ENCODE measurements around the gene EXOC5. TPM values are rescaled to one million over a fixed set of nuclear protein-coding genes. Genes with fewer than 3 reads are reported as not detected.
"Not testable (repeated sequence)": the region's sequence is repeated elsewhere in the genome, so short reads cannot be mapped to it uniquely, and the experiment has no call there.

EXOC5 gene
- total RNA-seq, 2 experiments from 2014 or later = 82.1 to 82.6 TPM

- Mint-ChIP-seq H3K4me3 (no peak overlapping the region), H3K4me1 (ENCODE audit: low read depth) (no peaks in the 10 kb centered on the region), H3K27me3 (no peaks in the 10 kb centered on the region), H3K9me3 (no peaks in the 10 kb centered on the region), H3K27ac (no peak overlapping the region), H3K36me3 (peaks cover 23% of the 10 kb centered on the region)
- intact Hi-C loops (cut with micrococcal nuclease) = no loop called here
- ChIA-PET POLR2A (no interaction called here), CTCF (no interaction called here)
- DNase-seq = no peak
These were observed 19.0 kb upstream of the EXOC5 start for GRCh38 chr14:57287745-57288144.

DNA sequence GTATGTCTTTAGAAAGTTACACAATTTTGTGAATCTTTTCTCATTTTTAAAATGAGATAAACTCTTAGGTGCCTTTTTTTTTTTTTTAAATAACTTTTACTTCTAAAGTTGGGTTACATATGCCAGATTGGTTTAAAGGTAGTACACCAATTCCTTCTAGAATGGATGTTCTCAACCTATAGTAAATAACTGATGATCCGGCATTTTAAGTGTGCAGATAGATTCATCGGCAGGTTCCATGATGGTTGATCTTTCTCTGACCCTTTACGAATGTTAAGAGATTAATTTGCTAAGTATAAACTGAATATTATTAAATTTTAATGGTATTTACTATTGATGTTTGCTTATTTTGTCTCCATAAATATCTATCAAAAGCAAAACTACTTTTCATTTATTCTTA, 8.4 kb upstream of the EXOC5 start:
- ChIA-PET CTCF (no interaction called here), POLR2A (no interaction called here)
- no peaks in the 10 kb centered on the region for H3K9me3 Mint-ChIP-seq
- peaks cover 16% of the 10 kb centered on the region for H3K36me3 Mint-ChIP-seq
- intact Hi-C loops (cut with micrococcal nuclease) = no loop called here
- no peak overlapping the region for H3K4me3 Mint-ChIP-seq
- H3K4me1 Mint-ChIP-seq (ENCODE audit: low read depth) = peaks cover 21% of the 10 kb centered on the region
- no peak for DNase-seq
- no peaks in the 10 kb centered on the region for H3K27me3 Mint-ChIP-seq
- no peak overlapping the region for H3K27ac Mint-ChIP-seq

DNA sequence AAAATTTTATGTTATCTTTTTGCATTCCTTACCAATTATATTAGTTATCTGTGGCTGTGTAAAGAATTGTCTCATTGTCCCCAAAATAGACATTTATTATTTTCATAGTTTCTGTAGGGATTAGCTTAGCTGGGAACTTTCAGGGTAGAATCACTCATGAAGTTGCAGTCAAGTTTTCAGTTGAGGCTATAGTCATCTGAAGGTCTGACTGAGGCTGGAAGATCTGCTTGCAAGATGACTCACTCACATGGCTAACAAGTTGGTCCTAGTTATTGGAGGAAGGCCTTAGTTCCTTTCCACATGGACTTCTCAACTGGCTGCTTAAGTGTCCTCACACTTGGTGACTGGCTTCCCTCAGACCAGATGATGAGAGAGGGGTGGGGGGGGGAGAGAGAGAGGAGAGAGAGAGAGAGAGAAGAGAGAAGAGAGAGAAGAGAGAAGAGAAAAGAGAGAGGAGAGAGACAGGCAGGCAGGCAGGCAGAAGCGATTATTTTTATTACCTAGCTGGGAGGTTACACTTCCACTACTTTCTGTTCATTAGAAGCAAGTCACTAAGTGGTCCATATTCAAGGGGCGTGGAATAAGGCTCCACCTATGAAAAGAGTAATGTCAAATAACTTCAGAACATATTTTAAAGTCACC, 6.4 kb upstream of the EXOC5 start:
- H3K27ac Mint-ChIP-seq = peak overlapping the region; percentile 13
- POLR2A ChIA-PET = no interaction called here

DNA sequence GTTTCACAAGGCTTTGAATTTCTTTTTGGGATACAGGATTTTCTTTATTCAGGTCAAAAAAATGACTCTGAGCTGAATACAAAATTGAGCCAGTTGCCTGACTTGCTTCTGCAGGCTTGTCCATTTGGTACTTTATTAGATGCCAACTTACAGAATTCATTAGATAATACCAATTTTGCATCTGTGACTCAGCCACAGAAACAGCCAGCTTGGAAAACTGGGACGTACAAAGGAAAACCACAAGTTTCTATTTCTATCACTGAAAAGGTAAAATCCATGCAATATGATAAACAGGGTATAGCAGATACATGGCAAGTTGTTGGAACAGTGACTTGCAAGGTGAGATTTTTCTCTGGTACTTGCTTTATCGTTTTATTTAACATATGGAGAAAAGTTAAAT, 5.8 kb upstream of the EXOC5 start:
- no peak for DNase-seq
- intact Hi-C loops (cut with micrococcal nuclease) = no loop called here
- Mint-ChIP-seq H3K27ac (no peak overlapping the region), H3K4me1 (ENCODE audit: low read depth) (peaks cover 42% of the 10 kb centered on the region), H3K27me3 (no peaks in the 10 kb centered on the region), H3K36me3 (peaks cover 8% of the 10 kb centered on the region), H3K4me3 (no peak overlapping the region), H3K9me3 (no peaks in the 10 kb centered on the region)
- ChIA-PET CTCF (interaction anchor here (0.7 kb wide), 1 partner anchor 676 kb away, joined by 3 read pairs; no protein-coding TSS in a partner anchor), POLR2A (no interaction called here)

More for the DNA sequence above, 6.4 kb upstream of the EXOC5 start:
- DNase-seq = no peak
- H3K9me3 Mint-ChIP-seq = no peaks in the 10 kb centered on the region
- intact Hi-C loops (cut with micrococcal nuclease) = no loop called here
- peaks cover 39% of the 10 kb centered on the region for H3K4me1 Mint-ChIP-seq (ENCODE audit: low read depth)
- CTCF ChIA-PET = no interaction called here
- H3K36me3 Mint-ChIP-seq = peaks cover 12% of the 10 kb centered on the region
- no peak overlapping the region for H3K4me3 Mint-ChIP-seq
- no peaks in the 10 kb centered on the region for H3K27me3 Mint-ChIP-seq

DNA sequence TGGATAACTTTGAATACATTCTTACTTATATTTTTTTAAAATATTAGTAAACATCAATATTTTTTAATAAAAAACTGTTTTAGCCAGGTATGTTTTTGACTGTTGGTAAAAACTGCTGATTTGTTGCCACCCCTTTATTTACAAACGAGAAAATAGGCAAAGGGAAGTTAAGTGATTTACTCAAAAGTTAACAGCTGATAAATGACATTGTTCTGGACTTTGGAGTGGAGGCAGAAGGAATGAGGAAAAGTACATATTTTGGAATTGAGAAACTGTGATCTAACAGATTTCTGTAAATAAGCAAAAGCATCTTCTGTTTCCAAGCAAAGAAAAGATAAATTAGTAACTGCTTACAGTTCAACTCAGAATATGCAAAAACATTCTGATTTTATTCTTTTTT, 4.5 kb upstream of the EXOC5 start:
- H3K4me1 Mint-ChIP-seq (ENCODE audit: low read depth) = peaks cover 42% of the 10 kb centered on the region
- peaks cover 8% of the 10 kb centered on the region for H3K36me3 Mint-ChIP-seq
- H3K9me3 Mint-ChIP-seq = no peaks in the 10 kb centered on the region
- H3K27ac Mint-ChIP-seq = no peak overlapping the region
- ChIA-PET POLR2A (no interaction called here), CTCF (no interaction called here)
- H3K4me3 Mint-ChIP-seq = no peak overlapping the region
- intact Hi-C loops (cut with micrococcal nuclease) = no loop called here
- DNase-seq = no peak
- no peaks in the 10 kb centered on the region for H3K27me3 Mint-ChIP-seq

DNA sequence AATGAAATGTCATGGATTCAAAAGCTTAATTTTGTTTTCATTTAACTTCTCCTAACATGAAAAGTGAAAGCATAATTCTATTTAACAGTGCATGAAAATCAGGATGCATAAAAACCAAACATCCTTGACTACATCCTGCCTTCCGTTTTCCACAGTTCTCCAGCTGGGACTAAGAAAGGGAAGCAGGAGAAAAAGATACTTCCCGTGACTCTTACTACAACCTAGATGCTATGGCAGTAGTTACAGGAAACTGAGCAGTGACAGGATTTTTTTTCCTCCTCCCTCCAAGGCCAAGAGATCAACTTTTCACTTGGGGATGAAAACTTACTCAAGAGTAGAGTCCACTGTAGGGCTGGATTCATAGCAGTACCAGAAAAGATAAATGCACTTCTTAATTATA, 2.6 kb downstream of the EXOC5 start:
- Mint-ChIP-seq H3K27me3 (no peaks in the 10 kb centered on the region), H3K9me3 (no peaks in the 10 kb centered on the region), H3K4me1 (ENCODE audit: low read depth) (peaks cover 49% of the 10 kb centered on the region), H3K36me3 (no peaks in the 10 kb centered on the region), H3K4me3 (no peak overlapping the region), H3K27ac (no peak overlapping the region)
- no peak for DNase-seq
- intact Hi-C loops (cut with micrococcal nuclease) = loop anchor here (5.0 kb wide), 1 partner anchor 1031 kb away; the partner anchor contains the start of gene ARID4A
- ChIA-PET POLR2A (no interaction called here), CTCF (interaction anchor here (0.7 kb wide), 1 partner anchor 205 kb away, joined by 3 read pairs; no protein-coding TSS in a partner anchor)

DNA sequence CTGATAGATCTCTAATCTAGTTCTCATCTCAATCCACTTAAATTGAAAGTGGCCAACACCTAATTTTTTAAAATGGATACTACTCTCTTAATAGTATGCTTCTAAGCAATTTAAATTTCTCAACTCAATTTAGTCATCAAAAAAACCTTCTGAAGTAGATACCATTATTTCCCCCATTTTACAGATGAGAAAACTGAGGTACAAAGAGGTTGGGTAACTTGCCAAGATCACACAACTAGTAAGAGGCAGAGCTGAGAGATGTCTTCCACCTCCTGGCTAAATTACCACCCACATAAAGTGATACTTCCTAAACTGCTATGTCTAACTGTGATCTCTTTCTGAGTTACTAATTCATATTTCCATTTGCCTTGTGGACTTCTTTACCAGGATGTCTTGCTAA, 6.6 kb downstream of the EXOC5 start:
- CTCF ChIA-PET = no interaction called here
- Mint-ChIP-seq H3K9me3 (peaks cover 3% of the 10 kb centered on the region), H3K27ac (no peak overlapping the region), H3K27me3 (no peaks in the 10 kb centered on the region), H3K36me3 (peaks cover 15% of the 10 kb centered on the region), H3K4me3 (no peak overlapping the region), H3K4me1 (ENCODE audit: low read depth) (peaks cover 41% of the 10 kb centered on the region)
- POLR2A ChIA-PET = no interaction called here
- DNase-seq = no peak
- intact Hi-C loops (cut with micrococcal nuclease) = no loop called here

DNA sequence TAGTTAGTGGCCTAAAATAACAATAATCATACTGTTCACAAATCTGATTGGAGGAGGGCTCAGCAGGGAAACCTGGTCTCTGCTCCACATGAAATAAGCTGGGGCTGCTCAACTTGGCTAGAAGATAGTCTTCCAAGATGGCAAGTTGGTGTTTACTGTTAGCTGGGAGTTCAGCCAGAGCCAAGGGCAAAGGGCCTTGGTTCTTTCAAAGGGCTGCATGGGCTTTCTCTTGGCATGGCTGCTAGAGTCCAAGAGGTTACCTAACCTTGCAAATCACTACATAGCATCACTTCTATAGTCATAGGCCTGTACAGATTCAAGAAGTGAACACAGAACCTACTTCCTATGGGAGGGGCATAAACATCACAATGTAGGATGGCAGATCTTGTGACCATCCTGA, 7.1 kb downstream of the EXOC5 start:
- peaks cover 3% of the 10 kb centered on the region for H3K9me3 Mint-ChIP-seq
- ChIA-PET POLR2A (no interaction called here), CTCF (no interaction called here)
- no peak for DNase-seq
- no peak overlapping the region for H3K4me3 Mint-ChIP-seq
- intact Hi-C loops (cut with micrococcal nuclease) = no loop called here
- peaks cover 18% of the 10 kb centered on the region for H3K36me3 Mint-ChIP-seq
- no peak overlapping the region for H3K27ac Mint-ChIP-seq
- H3K27me3 Mint-ChIP-seq = no peaks in the 10 kb centered on the region
- peaks cover 40% of the 10 kb centered on the region for H3K4me1 Mint-ChIP-seq (ENCODE audit: low read depth)

- peaks cover 19% of the 10 kb centered on the region for H3K36me3 Mint-ChIP-seq
- POLR2A ChIA-PET = no interaction called here
- H3K4me3 Mint-ChIP-seq = no peak overlapping the region
- intact Hi-C loops (cut with micrococcal nuclease) = no loop called here
- no peak for DNase-seq
- H3K9me3 Mint-ChIP-seq = peaks cover 3% of the 10 kb centered on the region
- CTCF ChIA-PET = no interaction called here
- H3K4me1 Mint-ChIP-seq (ENCODE audit: low read depth) = peaks cover 37% of the 10 kb centered on the region
- no peaks in the 10 kb centered on the region for H3K27me3 Mint-ChIP-seq
- no peak overlapping the region for H3K27ac Mint-ChIP-seq
These were observed 9.0 kb downstream of the EXOC5 start for GRCh38 chr14:57259672-57260071.

DNA sequence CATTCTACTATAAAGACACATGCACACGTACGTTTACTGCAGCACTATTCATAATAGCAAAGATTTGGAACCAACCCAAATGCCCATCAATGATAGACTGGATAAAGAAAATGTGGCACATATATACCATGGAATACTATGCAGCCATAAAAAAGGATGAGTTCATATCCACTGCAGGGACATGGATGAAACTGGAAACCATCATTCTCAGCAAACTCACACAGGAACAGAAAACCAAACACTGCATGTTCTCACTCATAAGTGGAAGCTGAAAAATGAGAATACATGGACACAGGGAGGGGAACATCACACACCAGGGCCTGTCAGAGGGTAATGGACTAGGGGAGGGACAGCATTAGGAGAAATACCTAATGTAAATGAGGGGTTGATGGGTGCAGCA, 10.5 kb downstream of the EXOC5 start:
- DNase-seq; intact Hi-C loops (cut with micrococcal nuclease); H3K4me3 Mint-ChIP-seq; H3K27ac Mint-ChIP-seq; POLR2A ChIA-PET; H3K9me3 Mint-ChIP-seq; H3K27me3 Mint-ChIP-seq: not testable (repeated sequence)
- CTCF ChIA-PET = interaction anchor here (1.0 kb wide), 1 partner anchor 36 kb away, joined by 4 read pairs; no protein-coding TSS in a partner anchor
- peaks cover 43% of the 10 kb centered on the region for H3K4me1 Mint-ChIP-seq (ENCODE audit: low read depth)
- peaks cover 21% of the 10 kb centered on the region for H3K36me3 Mint-ChIP-seq

- peaks cover 25% of the 10 kb centered on the region for H3K36me3 Mint-ChIP-seq
- H3K27ac Mint-ChIP-seq = no peak overlapping the region
- peaks cover 37% of the 10 kb centered on the region for H3K4me1 Mint-ChIP-seq (ENCODE audit: low read depth)
- H3K9me3 Mint-ChIP-seq = peaks cover 3% of the 10 kb centered on the region
- intact Hi-C loops (cut with micrococcal nuclease) = no loop called here
- no peak for DNase-seq
- POLR2A ChIA-PET = no interaction called here
- H3K4me3 Mint-ChIP-seq = no peak overlapping the region
- CTCF ChIA-PET = interaction anchor here (0.6 kb wide), 1 partner anchor 1543 kb away, joined by 3 read pairs; no protein-coding TSS in a partner anchor
- no peaks in the 10 kb centered on the region for H3K27me3 Mint-ChIP-seq
These were observed 13.8 kb downstream of the EXOC5 start for GRCh38 chr14:57254884-57255283.

DNA sequence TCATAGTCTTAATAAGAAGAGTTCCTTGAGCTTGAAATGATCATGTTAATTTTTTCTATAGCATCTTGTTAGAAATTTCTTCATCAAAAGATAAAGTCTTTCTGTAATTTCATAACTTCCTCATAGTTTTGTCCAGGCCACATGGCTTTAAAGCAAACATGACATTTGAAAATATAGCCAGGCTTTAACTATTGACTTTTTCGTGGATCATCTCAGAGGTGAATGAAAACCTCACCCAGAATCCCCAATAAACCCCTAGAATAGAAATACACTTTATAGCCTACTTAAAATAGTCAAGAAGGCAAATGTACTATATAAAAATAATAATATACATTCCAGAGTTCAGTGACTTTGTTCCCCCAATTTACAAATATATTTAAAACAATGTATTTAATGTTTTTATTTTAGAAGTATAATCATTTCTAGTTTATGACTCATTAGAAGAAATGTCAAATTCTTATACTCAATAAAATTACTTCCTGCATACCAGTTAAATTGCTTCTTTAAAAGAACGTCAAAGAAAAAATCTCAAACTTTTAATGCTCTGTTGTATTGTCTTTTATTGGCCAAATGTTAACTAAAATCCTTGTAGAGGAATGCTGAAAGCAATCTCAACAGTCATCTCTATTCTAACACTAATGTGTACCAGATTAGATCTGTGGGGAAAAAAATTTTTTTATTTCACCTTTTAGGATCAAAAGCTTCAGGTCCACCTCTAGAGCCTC, 21.6 kb downstream of the EXOC5 start:
- Mint-ChIP-seq H3K36me3 (peaks cover 12% of the 10 kb centered on the region), H3K4me1 (ENCODE audit: low read depth) (peaks cover 6% of the 10 kb centered on the region), H3K4me3 (no peak overlapping the region), H3K9me3 (no peaks in the 10 kb centered on the region), H3K27me3 (no peaks in the 10 kb centered on the region), H3K27ac (no peak overlapping the region)
- CTCF ChIA-PET = no interaction called here
- DNase-seq = no peak
- intact Hi-C loops (cut with micrococcal nuclease) = no loop called here
- POLR2A ChIA-PET = interaction anchor here (0.6 kb wide), 1 partner anchor 116 kb away, joined by 4 read pairs; no protein-coding TSS in a partner anchor

DNA sequence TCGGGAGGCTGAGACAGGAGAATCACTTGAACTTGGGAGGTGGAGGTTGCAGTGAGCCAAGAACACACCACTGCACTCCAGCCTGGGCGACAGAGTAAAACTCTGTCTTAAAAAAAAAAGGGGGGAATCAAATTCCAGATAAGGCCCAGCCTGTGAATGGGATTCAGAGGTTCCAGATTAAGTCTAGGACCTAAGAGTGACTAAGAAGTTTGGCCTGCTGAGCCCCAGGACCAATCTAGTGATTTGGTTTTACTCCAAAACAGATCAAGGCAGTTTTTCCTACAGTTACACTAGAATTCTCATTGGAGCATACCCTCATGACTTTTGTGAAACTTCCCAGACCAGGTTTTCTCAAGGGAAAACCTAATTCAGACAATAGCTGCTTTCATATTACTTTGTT, 22.8 kb downstream of the EXOC5 start:
- no peak overlapping the region for H3K27ac Mint-ChIP-seq
- H3K4me3 Mint-ChIP-seq = no peak overlapping the region
- H3K4me1 Mint-ChIP-seq (ENCODE audit: low read depth) = peaks cover 2% of the 10 kb centered on the region
- ChIA-PET POLR2A (no interaction called here), CTCF (no interaction called here)
- no peaks in the 10 kb centered on the region for H3K9me3 Mint-ChIP-seq
- intact Hi-C loops (cut with micrococcal nuclease) = no loop called here
- no peaks in the 10 kb centered on the region for H3K27me3 Mint-ChIP-seq
- H3K36me3 Mint-ChIP-seq = peaks cover 12% of the 10 kb centered on the region
- DNase-seq = no peak
